Large intestine (tissue), 3 donors: ENCODE measurements around the gene NF2. TPM values are rescaled to one million over a fixed set of nuclear protein-coding genes. Genes with fewer than 3 reads are reported as not detected.
A peak's percentile ranks its signal among the peaks of the same experiment; 100 is the strongest.

Experiments used
- DNase-seq, 2 donors: peaks; one replicate each; pipeline versions ENCODE4 v3.0.0 to v3.0.0-alpha.2; 2013
- H3K27ac ChIP-seq: one replicate; pipeline ENCODE4 v1.5.1; 2013; ENCODE audit warnings: low read length
- H3K27me3 ChIP-seq: 2 replicates; pipeline ENCODE4 v1.6.1; 2013; ENCODE audit warnings: low read length; ENCODE audit not compliant: control insufficient read depth, insufficient read depth
- H3K36me3 ChIP-seq: 2 replicates; pipeline ENCODE4 v1.6.1; 2013; ENCODE audit warnings: low read length; ENCODE audit not compliant: control insufficient read depth, insufficient read depth
- H3K4me1 ChIP-seq: one replicate; pipeline ENCODE4 v1.6.1; 2013; ENCODE audit warnings: low read length; ENCODE audit not compliant: control insufficient read depth, insufficient read depth
- H3K4me3 ChIP-seq: one replicate; pipeline ENCODE4 v1.5.1; 2013; ENCODE audit warnings: low read length
- H3K9me3 ChIP-seq: one replicate; pipeline ENCODE4 v1.6.1; 2013; ENCODE audit warnings: mild to moderate bottlenecking, low read depth, low read length, moderate library complexity; ENCODE audit not compliant: control insufficient read depth
- WGBS: methylation state at CpG from one replicate; pipeline ENCODE4 v1.1.5; 2013; ENCODE audit warnings: low lambda C conversion rate; ENCODE audit not compliant: insufficient coverage; 5-methylcytosine and 5-hydroxymethylcytosine counted together
- polyA plus RNA-seq: library from polyadenylated mRNA; unstranded; fragments of 120-200 nt; gene quantifications from one replicate; pipeline ENCODE4 v1.2.1, GENCODE V29; 2013

The NF2 gene
- polyA plus RNA-seq, 1 donor = 12.1 TPM

- Histone ChIP-seq H3K4me1 (peaks cover 4% of the 10 kb centered on the region), H3K36me3 (peaks cover 6% of the 10 kb centered on the region), H3K4me3 (no peak overlapping the region), H3K27me3 (no peaks in the 10 kb centered on the region), H3K9me3 (no peaks in the 10 kb centered on the region), H3K27ac (no peak overlapping the region)
- peak in 1 of 2 donors; percentile 46 for DNase-seq
- WGBS = 47% methylated on average over 3 of the region's 8 CpGs
Observed at GRCh38 chr22:29641042-29641699, 37.7 kb downstream of the NF2 start.

- Histone ChIP-seq H3K36me3 (peaks cover 6% of the 10 kb centered on the region), H3K4me1 (peaks cover 4% of the 10 kb centered on the region), H3K27ac (no peak overlapping the region), H3K9me3 (no peaks in the 10 kb centered on the region), H3K4me3 (no peak overlapping the region), H3K27me3 (no peaks in the 10 kb centered on the region)
- WGBS = 66% methylated on average over 5 of the region's 10 CpGs
- no peak for DNase-seq
Observed at GRCh38 chr22:29641700-29642330, 38.4 kb downstream of the NF2 start.

GRCh38 chr22:29642694-29643093 lies 39.3 kb downstream of the NF2 start:
- peaks cover 6% of the 10 kb centered on the region for H3K36me3 ChIP-seq
- WGBS = 100% methylated on average over 1 of the region's 4 CpGs
- peaks cover 4% of the 10 kb centered on the region for H3K4me1 ChIP-seq

GRCh38 chr22:29647954-29648737 lies 44.7 kb downstream of the NF2 start:
- Histone ChIP-seq H3K4me3 (no peak overlapping the region), H3K36me3 (peaks cover 5% of the 10 kb centered on the region), H3K27me3 (no peaks in the 10 kb centered on the region), H3K27ac (no peak overlapping the region), H3K4me1 (no peaks in the 10 kb centered on the region), H3K9me3 (no peaks in the 10 kb centered on the region)
- DNase-seq = no peak
- WGBS = 93% methylated on average over 4 of the region's 6 CpGs

More at GRCh38 chr22:29642694-29643093, 39.3 kb downstream of the NF2 start:
- no peak for DNase-seq
- no peaks in the 10 kb centered on the region for H3K9me3 ChIP-seq
- H3K27ac ChIP-seq = no peak overlapping the region
- H3K4me3 ChIP-seq = no peak overlapping the region
- no peaks in the 10 kb centered on the region for H3K27me3 ChIP-seq

GRCh38 chr22:29650370-29650769 lies 46.9 kb downstream of the NF2 start:
- Histone ChIP-seq H3K4me1 (no peaks in the 10 kb centered on the region), H3K27me3 (no peaks in the 10 kb centered on the region), H3K4me3 (no peak overlapping the region), H3K36me3 (peaks cover 10% of the 10 kb centered on the region), H3K9me3 (no peaks in the 10 kb centered on the region), H3K27ac (no peak overlapping the region)
- DNase-seq = no peak
- 97% methylated on average over 4 of the region's 5 CpGs for WGBS

- H3K27ac ChIP-seq = no peak overlapping the region
- no peaks in the 10 kb centered on the region for H3K9me3 ChIP-seq
- H3K4me3 ChIP-seq = no peak overlapping the region
- H3K36me3 ChIP-seq = peaks cover 7% of the 10 kb centered on the region
- WGBS = no CpG with 5 or more reads among the region's 1 CpG
- no peaks in the 10 kb centered on the region for H3K4me1 ChIP-seq
- no peak for DNase-seq
- no peaks in the 10 kb centered on the region for H3K27me3 ChIP-seq
Observed at GRCh38 chr22:29651652-29652051, 48.2 kb downstream of the NF2 start.

- no peak for DNase-seq
- Histone ChIP-seq H3K4me3 (no peak overlapping the region), H3K27ac (no peak overlapping the region), H3K36me3 (peaks cover 4% of the 10 kb centered on the region), H3K9me3 (no peaks in the 10 kb centered on the region), H3K4me1 (no peaks in the 10 kb centered on the region), H3K27me3 (no peaks in the 10 kb centered on the region)
- WGBS = 100% methylated on average over 1 of the region's 4 CpGs
Observed at GRCh38 chr22:29654420-29654819, 51.0 kb downstream of the NF2 start.

GRCh38 chr22:29654882-29655281 lies 51.4 kb downstream of the NF2 start:
- no peak for DNase-seq
- no peak overlapping the region for H3K27ac ChIP-seq
- no peaks in the 10 kb centered on the region for H3K4me1 ChIP-seq
- no peak overlapping the region for H3K4me3 ChIP-seq
- peaks cover 7% of the 10 kb centered on the region for H3K36me3 ChIP-seq
- H3K27me3 ChIP-seq = no peaks in the 10 kb centered on the region
- no CpG with 5 or more reads among the region's 7 CpGs for WGBS
- no peaks in the 10 kb centered on the region for H3K9me3 ChIP-seq

- H3K27me3 ChIP-seq = no peaks in the 10 kb centered on the region
- H3K36me3 ChIP-seq = peaks cover 31% of the 10 kb centered on the region
- H3K4me3 ChIP-seq = no peak overlapping the region
- DNase-seq = no peak
- H3K9me3 ChIP-seq = no peaks in the 10 kb centered on the region
- no peak overlapping the region for H3K27ac ChIP-seq
- 80% methylated on average over 1 of the region's 4 CpGs for WGBS
- H3K4me1 ChIP-seq = no peaks in the 10 kb centered on the region
Observed at GRCh38 chr22:29658176-29658575, 54.7 kb downstream of the NF2 start.

- no peak for DNase-seq
- Histone ChIP-seq H3K27ac (no peak overlapping the region), H3K9me3 (no peaks in the 10 kb centered on the region), H3K4me1 (no peaks in the 10 kb centered on the region), H3K4me3 (no peak overlapping the region), H3K36me3 (peaks cover 42% of the 10 kb centered on the region), H3K27me3 (no peaks in the 10 kb centered on the region)
- WGBS = 90% methylated on average over 2 of the region's 11 CpGs
Observed at GRCh38 chr22:29660021-29660420, 56.6 kb downstream of the NF2 start.
